Measurements from ENCODE around the gene EPHB2.

DNA sequence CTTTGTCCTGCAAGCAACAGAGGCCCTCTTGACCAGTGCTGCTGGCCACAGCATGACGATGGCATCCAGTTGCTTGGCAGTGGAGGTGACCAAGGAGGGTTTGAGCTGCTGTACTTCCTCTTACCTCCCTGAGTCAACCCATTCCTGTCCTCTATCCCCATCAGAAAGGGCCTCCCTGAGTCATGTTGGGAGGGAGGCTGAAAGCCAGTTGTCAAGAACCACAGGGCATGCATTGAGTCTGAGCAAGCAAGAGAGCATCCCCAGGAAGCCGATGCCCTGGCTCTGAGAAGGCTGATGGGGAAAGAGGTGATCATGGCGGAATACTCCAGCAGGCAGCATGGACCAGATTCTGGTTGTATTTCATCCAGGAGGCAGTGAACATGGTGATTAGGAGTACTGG lies 192.5 kb downstream of the EPHB2 start:
- TF ChIP-seq, protein P1, sequence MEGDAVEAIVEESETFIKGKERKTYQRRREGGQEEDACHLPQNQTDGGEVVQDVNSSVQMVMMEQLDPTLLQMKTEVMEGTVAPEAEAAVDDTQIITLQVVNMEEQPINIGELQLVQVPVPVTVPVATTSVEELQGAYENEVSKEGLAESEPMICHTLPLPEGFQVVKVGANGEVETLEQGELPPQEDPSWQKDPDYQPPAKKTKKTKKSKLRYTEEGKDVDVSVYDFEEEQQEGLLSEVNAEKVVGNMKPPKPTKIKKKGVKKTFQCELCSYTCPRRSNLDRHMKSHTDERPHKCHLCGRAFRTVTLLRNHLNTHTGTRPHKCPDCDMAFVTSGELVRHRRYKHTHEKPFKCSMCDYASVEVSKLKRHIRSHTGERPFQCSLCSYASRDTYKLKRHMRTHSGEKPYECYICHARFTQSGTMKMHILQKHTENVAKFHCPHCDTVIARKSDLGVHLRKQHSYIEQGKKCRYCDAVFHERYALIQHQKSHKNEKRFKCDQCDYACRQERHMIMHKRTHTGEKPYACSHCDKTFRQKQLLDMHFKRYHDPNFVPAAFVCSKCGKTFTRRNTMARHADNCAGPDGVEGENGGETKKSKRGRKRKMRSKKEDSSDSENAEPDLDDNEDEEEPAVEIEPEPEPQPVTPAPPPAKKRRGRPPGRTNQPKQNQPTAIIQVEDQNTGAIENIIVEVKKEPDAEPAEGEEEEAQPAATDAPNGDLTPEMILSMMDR (conservative IDR thresholded peaks at IDR 0.05; ENCODE audit: low read length) = no peak
- TF ChIP-seq EZH2phosphoT487 (IDR thresholded peaks at IDR 0.05; ENCODE audit: borderline replicate concordance) = no peak

Measured in Loucy (cell line).